ENCODE data around the gene GPI.
"Not testable (repeated sequence)": the region's sequence is repeated elsewhere in the genome, so short reads cannot be mapped to it uniquely, and the experiment has no call there.

GPI gene

GRCh38 chr19:34365463-34366401, 736 bp downstream of the GPI start:
- DNase-seq (ENCODE audit: low read depth): peak; percentile 63
- H3K4me3 ChIP-seq (ENCODE audit: low read depth, low read length): peak overlapping the region; percentile 94
- no peak; the same call in 1 of the 2 replicates for TF ChIP-seq CTCF (IDR thresholded peaks at IDR 0.05; ENCODE audit: control insufficient read depth, extremely low read depth, insufficient read depth)

- TF ChIP-seq CTCF (IDR thresholded peaks at IDR 0.05; ENCODE audit: control insufficient read depth, extremely low read depth, insufficient read depth): no peak
- H3K4me3 ChIP-seq (ENCODE audit: low read depth, low read length): peak overlapping the region; percentile 94
- DNase-seq (ENCODE audit: low read depth): no peak
Measured at GRCh38 chr19:34366738-34367623, 2.0 kb downstream of the GPI start.

GRCh38 chr19:34367624-34367957, 2.6 kb downstream of the GPI start:
- TF ChIP-seq CTCF (IDR thresholded peaks at IDR 0.05; ENCODE audit: control insufficient read depth, extremely low read depth, insufficient read depth): no peak
- no peak for DNase-seq (ENCODE audit: low read depth)
- 0 out of 2 replicates have a peak overlapping the region, but pooled peaks have one; percentile 7 for H3K4me3 ChIP-seq (ENCODE audit: low read depth, low read length)

GRCh38 chr19:34368338-34368737, 3.3 kb downstream of the GPI start:
- peak; percentile 32 for DNase-seq (ENCODE audit: low read depth)
- H3K4me3 ChIP-seq (ENCODE audit: low read depth, low read length): no peak overlapping the region
- no peak for TF ChIP-seq CTCF (IDR thresholded peaks at IDR 0.05; ENCODE audit: control insufficient read depth, extremely low read depth, insufficient read depth)

GRCh38 chr19:34369166-34369565, 4.2 kb downstream of the GPI start:
- DNase-seq (ENCODE audit: low read depth); H3K4me3 ChIP-seq (ENCODE audit: low read depth, low read length): not testable (repeated sequence)

- no peak overlapping the region for H3K4me3 ChIP-seq (ENCODE audit: low read depth, low read length)
- no peak for TF ChIP-seq CTCF (IDR thresholded peaks at IDR 0.05; ENCODE audit: control insufficient read depth, extremely low read depth, insufficient read depth)
- DNase-seq (ENCODE audit: low read depth): no peak
Measured at GRCh38 chr19:34370117-34370516, 5.1 kb downstream of the GPI start.

GRCh38 chr19:34370983-34371382, 6.0 kb downstream of the GPI start:
- TF ChIP-seq CTCF (IDR thresholded peaks at IDR 0.05; ENCODE audit: control insufficient read depth, extremely low read depth, insufficient read depth): no peak
- no peak overlapping the region for H3K4me3 ChIP-seq (ENCODE audit: low read depth, low read length)
- no peak for DNase-seq (ENCODE audit: low read depth)

All from LNCaP clone FGC (cell line).